ENCODE measurements around the gene ATXN1. TPM values are rescaled to one million over a fixed set of nuclear protein-coding genes. Genes with fewer than 3 reads are reported as not detected.

Gene ATXN1
- total and polyA plus RNA-seq, 2 of the 8 experiments (the other 6 are each of a cell fraction or from before 2014, with no cell fraction given) = 1.6 to 4.0 TPM

DNA sequence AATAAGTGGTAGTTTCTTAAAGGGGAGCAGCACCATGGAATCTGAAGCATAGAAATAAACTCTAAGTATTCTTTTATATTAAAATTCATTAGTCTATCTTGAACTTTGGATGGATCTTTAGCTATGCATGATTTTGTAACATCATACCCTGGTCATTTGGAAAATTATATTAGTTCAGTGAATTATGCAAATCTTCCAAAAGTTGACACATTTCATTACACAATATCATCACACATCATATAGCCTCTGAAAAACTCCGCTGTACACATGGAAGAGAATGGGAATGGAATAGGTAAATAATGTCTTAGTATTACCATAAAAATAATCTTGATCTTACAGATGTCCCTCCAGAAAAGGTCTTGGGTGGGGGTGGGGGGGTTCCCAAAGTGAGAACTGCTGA lies 96.1 kb downstream of the ATXN1 start:
- POLR2A ChIA-PET (ENCODE audit: partially characterized antibody) = no interaction called here
- H2BK5ac ChIP-seq (ENCODE audit: low read depth, low read length) = no peak overlapping the region
- TF ChIP-seq RNF2 (IDR thresholded peaks at IDR 0.05; ENCODE audit: borderline replicate concordance, low read depth, low read length, missing control alignments, poor library complexity, severe bottlenecking) = no peak
- no peak for TF ChIP-seq KDM4A (IDR thresholded peaks at IDR 0.05; ENCODE audit: low read depth, low read length, severe bottlenecking)
- TF ChIP-seq POU5F1 (IDR thresholded peaks at IDR 0.05; ENCODE audit: low read depth, low read length) = no peak
- no peak for TF ChIP-seq EGR1 (IDR thresholded peaks at IDR 0.05; ENCODE audit: borderline replicate concordance, low read depth, low read length)
- TF ChIP-seq CBX8 (IDR thresholded peaks at IDR 0.05; ENCODE audit: borderline replicate concordance, low read depth, low read length) = no peak
- TF ChIP-seq SP2 (IDR thresholded peaks at IDR 0.05; ENCODE audit: low read length) = no peak
- no peak for TF ChIP-seq JUND (IDR thresholded peaks at IDR 0.05; ENCODE audit: low read length)
- no peak for TF ChIP-seq EP300 (IDR thresholded peaks at IDR 0.05; ENCODE audit: borderline replicate concordance in 1 of 2, low read depth in 2 of 2, low read length in 2 of 2)
- TF ChIP-seq SRF (IDR thresholded peaks at IDR 0.05; ENCODE audit: low read depth, low read length) = no peak
- TF ChIP-seq, protein P1, sequence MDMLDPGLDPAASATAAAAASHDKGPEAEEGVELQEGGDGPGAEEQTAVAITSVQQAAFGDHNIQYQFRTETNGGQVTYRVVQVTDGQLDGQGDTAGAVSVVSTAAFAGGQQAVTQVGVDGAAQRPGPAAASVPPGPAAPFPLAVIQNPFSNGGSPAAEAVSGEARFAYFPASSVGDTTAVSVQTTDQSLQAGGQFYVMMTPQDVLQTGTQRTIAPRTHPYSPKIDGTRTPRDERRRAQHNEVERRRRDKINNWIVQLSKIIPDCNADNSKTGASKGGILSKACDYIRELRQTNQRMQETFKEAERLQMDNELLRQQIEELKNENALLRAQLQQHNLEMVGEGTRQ (IDR thresholded peaks at IDR 0.05; ENCODE audit: low read length) = no peak
- no peak for TF ChIP-seq NANOG (IDR thresholded peaks at IDR 0.05; ENCODE audit: insufficient read depth, low read depth, low read length, poor library complexity, severe bottlenecking)
- TF ChIP-seq RXRA (IDR thresholded peaks at IDR 0.05; ENCODE audit: insufficient read depth, low read depth, low read length) = no peak

More for the DNA sequence above, 96.1 kb downstream of the ATXN1 start:
- Histone ChIP-seq H3K9me3 (ENCODE audit: insufficient read depth in 2 of 2, low read depth in 1 of 2, low read length in 1 of 2) (peaks cover 7 to 8% of the 10 kb centered on the region in 2 experiments; a peak in 3 of 4 replicates), H2BK120ac (replicated peaks; ENCODE audit: low read depth, low read length) (no peak overlapping the region), H3K79me2 (ENCODE audit: control insufficient read depth in 1 of 2, insufficient read depth in 2 of 2, low read length in 2 of 2) (no peaks in the 10 kb centered on the region), H3K18ac (ENCODE audit: extremely low read depth, low read length) (no peak overlapping the region), H3K14ac (ENCODE audit: insufficient read length) (no peak overlapping the region), H2AFZ (ENCODE audit: low read length) (no peak overlapping the region), H2BK15ac (ENCODE audit: low read length) (no peak overlapping the region), H3K36me3 (ENCODE audit: control insufficient read depth in 2 of 4, insufficient read depth in 4 of 4, low read length in 3 of 4) (no peaks in the 10 kb centered on the region; a peak in 1 of 8 replicates), H2AK5ac (ENCODE audit: low read depth, low read length) (no peak overlapping the region), H3K27ac (ENCODE audit: low read depth, low read length) (no peak overlapping the region), H3K4ac (replicated peaks; ENCODE audit: insufficient read length, low read depth, low read length) (no peak overlapping the region), H4K20me1 (replicated peaks in 1 of 2; ENCODE audit: control insufficient read depth in 1 of 2, insufficient read depth in 2 of 2, low read length in 2 of 2) (no peaks in the 10 kb centered on the region), H4K5ac (ENCODE audit: insufficient read length, low read depth, low read length) (no peak overlapping the region), H3K79me1 (ENCODE audit: low read depth, low read length) (no peaks in the 10 kb centered on the region), H3K23ac (ENCODE audit: insufficient read length) (no peak overlapping the region), H3K4me3 (ENCODE audit: extremely low read depth in 1 of 4, insufficient read depth in 2 of 4, low read depth in 3 of 4, low read length in 4 of 4) (no peak overlapping the region), H4K91ac (replicated peaks; ENCODE audit: insufficient read length, low read length) (no peak overlapping the region), H3K9ac (replicated peaks in 1 of 4; ENCODE audit: extremely low read depth in 1 of 4, low read depth in 3 of 4, low read length in 3 of 4) (no peak overlapping the region), H2BK12ac (ENCODE audit: low read depth, low read length) (no peak overlapping the region), H3K4me1 (replicated peaks in 1 of 4; ENCODE audit: control insufficient read depth in 3 of 4, insufficient read depth in 4 of 4, low read length in 3 of 4) (no peaks in the 10 kb centered on the region), H4K8ac (ENCODE audit: extremely low read depth, insufficient read depth, low read length) (no peak overlapping the region), H3K56ac (replicated peaks; ENCODE audit: insufficient read length, low read depth, low read length) (no peak overlapping the region), H3K27me3 (replicated peaks in 1 of 4; ENCODE audit: control insufficient read depth in 3 of 4, extremely low read depth in 1 of 4, insufficient read depth in 3 of 4, low read length in 3 of 4) (no peaks in the 10 kb centered on the region), H3K4me2 (ENCODE audit: insufficient read depth in 1 of 2, low read depth in 2 of 2, low read length in 2 of 2) (no peak overlapping the region), H3K23me2 (ENCODE audit: low read depth, low read length) (no peaks in the 10 kb centered on the region), H2BK20ac (ENCODE audit: low read length) (no peak overlapping the region)
- FAIRE-seq (no peak), DNase-seq (ENCODE audit: low read depth in 1 of 2, low spot score in 2 of 2) (no peak)
- 93% methylated on average over 1 of the region's 1 CpG; no CpG with 5 or more reads in 1 of the 2 experiments for WGBS, 2 experiments (ENCODE audit: extremely low coverage in 1 of 2, insufficient coverage in 1 of 2, insufficient read length in 1 of 2, insufficient replicate concordance in 2 of 2, low coverage in 1 of 2, low lambda C conversion rate in 2 of 2, missing lambda C conversion rate in 1 of 2)
- CTCF ChIA-PET (ENCODE audit: partially characterized antibody) = no interaction called here
